HG03520 (cell line): ENCODE measurements around the gene TNP2.

Source experiments
- ATAC-seq: cut with Tn5 transposase; IDR thresholded peaks from one replicate; pipeline ENCODE4 v1.9.1; 2021; ENCODE audit warnings: mild to moderate bottlenecking, moderate library complexity; ENCODE audit not compliant: unreplicated experiment

Gene TNP2

DNA sequence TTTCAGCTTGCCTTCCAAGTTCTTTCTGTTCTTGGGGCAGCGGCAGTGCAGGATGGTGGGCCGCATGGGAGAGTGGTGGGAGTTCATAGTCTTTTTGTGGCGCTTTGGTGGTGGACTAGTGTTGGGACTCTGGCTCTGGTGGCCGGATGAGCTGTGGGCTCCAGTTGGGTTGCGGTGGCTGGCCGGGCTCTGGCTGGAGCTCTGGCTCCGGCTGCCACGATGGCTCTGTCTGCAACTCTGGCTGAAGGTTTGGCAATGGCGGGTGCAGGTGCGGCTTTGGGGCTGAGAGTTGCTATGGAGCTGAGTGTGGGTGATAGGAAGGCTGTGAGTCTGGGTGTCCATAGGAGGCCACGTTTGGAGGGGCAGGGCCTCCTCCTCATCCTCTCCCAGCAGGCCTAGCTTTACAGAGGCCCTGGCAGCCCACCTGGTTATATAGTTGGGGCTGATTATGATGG is at the start of gene TNP2:
TNP2 (minus strand) TSS at position 405 of the 455 bp plus-strand sequence; CDS start at position 342, 63 bp downstream.
- ATAC-seq, result no peak

- no peak for ATAC-seq
Observed at GRCh38 chr16:11318817-11319216, 49.7 kb upstream of the TNP2 start.

DNA sequence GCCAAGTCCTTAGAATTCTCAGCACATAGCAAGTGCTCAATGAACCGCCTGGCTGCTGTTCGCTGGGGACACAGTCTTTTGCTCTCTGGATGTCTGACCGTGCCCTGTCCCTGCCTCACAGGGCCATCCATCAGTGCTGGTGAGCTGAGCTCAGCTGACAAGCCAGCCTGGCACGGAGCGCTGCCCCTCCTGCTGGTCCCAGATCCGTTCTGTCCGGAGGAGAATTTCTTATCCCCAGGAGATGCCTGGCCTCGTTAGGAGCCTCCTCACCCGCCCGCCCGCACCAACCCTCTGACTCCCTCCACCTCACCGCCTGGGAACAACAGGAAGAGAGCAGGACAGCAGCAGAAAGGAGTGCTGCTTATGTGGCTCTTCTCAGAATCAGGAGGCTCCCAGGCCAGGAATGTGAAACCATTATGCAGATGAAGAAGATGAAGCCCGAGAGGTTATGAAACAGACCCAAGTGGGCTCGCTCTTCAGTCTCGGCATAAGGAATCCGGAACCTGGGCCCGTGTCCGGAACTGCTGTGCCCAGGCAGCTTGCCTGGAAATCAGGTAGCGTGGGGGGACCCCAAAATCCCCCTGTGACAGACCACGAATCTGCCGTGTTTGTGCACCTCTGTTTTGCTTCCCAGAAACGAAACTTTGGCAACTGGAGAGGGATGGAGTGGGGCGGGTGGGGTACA is 47.3 kb upstream of the TNP2 start:
- no peak for ATAC-seq

DNA sequence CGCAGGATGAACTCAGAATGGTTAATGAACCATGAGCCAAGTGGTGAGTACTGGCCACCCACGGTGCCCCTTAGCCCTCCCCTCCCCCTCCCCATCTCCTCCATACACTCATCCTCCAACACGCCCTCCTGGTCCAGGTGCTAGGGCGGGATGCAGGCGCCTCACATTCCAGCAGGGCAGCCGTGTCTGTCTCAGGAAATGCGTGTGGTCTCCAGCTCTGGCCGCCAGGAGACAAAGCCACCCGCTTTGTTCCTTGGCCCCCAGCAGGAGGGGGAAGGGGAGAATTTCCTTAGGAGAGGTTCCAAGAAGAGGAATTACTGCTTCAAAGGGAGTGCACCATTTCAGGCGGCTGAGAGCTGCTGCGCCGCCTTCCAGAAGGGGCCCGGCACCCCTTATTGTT is 46.4 kb upstream of the TNP2 start:
- ATAC-seq, result no peak

DNA sequence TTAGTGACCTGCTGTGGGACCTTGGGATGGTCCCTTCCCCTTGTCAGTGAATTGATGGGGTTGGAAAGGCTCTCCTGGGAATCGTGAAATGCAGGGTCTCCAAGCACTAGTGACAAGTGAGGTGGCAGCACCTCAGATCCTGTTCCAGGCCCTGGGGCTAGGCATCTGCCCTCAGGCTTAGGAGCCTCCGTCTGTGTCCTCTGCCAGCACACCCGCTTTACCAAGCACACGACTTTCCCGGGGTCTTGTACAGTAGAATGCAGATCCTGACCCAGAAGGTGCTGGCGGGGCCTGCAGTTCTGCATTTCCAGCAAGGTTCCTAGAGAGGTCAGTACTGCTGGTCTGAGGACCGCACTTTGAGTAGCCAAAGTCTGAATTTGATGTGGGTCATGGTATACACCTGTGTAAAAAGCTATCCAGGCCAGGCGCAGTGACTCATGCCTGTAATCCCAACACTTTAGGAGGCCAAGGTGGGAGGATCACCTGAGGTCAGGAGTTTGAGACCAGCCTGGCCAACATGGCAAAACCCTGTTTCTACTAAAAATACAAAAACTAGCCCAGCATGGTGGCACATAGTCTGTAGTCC is 45.3 kb upstream of the TNP2 start:
- ATAC-seq, result no peak

DNA sequence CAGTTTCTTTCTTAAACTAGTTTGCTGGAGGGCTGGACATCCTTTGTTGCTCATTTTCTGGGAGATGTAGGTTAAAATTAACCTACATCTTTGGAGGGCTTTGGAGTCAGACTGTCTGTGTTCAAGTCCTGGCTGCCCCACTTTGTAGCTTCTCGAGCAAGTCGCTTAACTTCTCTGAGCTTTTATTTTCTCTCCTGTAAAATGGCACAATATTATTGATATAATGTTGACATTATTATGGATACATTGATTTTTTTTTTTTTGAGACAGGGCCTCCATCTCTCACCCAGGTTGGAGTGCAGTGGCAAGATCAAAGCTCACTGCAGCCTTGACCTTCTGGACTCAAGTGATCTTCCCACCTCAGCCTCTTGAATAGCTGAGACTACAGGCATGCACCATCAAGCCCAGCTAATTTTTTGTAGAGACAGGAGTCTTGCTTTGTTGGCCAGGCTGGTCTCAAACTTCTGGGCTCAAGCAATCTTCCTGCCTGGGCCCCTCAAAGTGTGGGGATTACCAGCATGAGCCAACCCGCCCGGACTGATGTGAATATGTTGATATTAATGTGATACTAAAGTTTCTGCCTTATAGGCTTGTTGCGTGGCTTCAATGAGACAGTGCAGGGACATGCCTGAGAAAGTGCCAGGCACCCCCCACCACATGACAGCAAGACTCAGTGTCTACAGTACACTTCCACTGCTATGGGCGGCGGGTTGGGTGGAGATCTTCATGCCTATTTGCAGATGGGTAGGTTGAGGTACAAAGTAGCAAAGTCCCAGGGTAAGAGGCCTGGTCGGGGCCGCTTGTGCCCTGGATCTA is 44.6 kb upstream of the TNP2 start:
- no peak for ATAC-seq

- ATAC-seq, result no peak
Observed at GRCh38 chr16:11312718-11313492, 43.8 kb upstream of the TNP2 start.

- ATAC-seq, result peak; percentile 30
Observed at GRCh38 chr16:11310997-11311561, 42.0 kb upstream of the TNP2 start.

DNA sequence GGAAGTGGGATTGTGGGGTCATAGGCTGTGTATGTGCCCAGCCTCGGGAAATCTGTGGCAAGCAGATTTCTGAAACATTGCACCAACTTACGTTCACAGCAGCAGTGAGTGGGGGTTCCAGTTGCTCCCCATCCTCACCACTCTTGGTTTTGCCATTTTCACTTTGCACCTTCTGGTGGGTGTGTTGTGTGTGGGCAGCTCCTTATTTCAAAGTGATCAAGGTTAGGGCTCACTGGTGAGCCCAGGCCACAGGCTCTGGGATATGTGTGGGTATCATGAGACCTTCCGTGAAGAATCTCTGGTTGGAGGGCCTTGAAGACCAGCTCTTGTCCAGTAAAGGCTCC is 41.5 kb upstream of the TNP2 start:
- ATAC-seq, result no peak

- ATAC-seq, result peak; percentile 41
Observed at GRCh38 chr16:11309895-11310633, 40.9 kb upstream of the TNP2 start.

DNA sequence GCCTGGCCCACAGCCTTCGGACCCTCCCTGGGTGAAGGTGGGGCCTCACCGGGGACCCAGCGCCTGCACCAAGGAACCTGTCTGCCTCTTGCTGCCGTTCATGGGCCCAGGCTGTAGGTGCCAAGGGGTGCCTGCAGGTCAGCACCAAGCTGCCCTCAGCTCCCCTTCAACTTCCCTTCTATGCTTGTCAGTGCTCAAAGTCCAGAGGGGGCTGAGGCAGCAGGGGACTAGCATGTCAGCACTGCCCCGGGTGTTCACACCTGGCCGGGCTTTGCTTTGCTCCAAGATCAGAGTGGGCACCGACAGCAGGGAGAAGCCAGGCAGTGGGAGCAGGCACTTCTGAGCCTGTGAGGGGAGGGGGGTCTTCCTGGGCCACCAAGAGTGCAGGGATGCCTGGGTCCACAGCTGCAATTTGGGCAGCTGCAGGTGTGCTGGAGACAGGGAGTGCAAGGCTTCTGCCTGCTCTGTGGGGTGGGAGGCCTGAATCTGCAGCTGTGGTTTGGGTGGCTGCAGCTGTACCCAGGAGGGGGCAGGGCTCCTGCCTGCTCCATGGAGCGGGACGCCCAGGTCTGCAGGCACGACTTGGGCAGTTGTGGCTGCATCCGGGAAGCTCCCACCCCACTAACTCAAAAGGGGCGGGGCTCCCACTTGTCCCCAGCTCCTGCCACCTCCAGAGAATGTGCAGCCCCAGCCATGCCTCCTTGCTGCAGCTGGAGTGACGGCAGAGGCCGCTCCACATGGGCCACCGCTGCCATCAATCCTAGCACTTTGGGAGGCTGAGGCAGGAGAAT is 39.6 kb upstream of the TNP2 start:
- ATAC-seq, result no peak

DNA sequence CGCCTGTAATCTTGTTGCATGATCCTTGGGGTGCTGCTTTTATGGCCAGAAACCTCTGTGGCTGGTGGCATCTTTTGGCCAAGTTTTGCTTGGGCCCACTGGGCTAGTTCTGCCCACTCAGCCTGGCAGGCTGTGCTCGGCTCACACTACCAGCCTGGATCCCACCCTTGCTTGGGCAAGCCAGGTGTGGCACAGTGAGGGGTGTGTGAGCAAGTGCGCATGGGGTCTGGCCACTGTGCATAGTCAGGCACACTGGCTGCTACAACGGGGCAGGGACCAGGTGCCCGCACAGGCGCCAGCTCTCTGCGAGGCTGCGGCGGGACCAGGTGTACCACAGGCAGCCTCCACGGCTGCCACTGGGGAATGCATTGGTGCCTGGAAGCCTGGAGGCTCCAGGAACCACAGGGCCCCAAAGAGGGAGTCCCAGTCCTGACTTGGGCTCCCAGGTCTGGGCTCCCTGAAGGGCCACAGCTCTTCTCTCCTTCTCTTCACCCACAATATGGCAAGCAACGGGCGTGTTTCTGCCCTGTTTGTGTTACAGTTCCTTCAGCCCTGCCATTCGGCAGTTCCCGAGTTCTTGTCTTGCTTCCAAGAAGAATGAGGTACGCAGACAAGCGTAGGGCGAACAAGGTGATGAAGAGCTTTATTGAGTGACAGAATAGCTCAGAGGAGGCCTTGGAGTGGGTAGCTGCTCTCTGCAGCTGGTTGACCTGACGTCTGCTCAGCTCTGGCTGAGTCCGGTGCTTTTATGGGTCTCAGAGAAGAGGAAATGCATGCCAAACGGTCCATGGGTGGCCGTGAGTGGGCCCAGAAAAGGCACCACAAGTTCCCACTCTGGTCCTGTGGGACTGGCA is 38.7 kb upstream of the TNP2 start:
- ATAC-seq, result no peak

GRCh38 chr16:11306997-11307638 is 38.0 kb upstream of the TNP2 start:
- no peak for ATAC-seq

GRCh38 chr16:11306381-11306780 is 37.3 kb upstream of the TNP2 start:
- no peak for ATAC-seq

GRCh38 chr16:11303405-11304138 is 34.4 kb upstream of the TNP2 start:
- no peak for ATAC-seq

GRCh38 chr16:11302977-11303376 is 33.9 kb upstream of the TNP2 start:
- ATAC-seq, result no peak
